T-helper 2 cell treated with Interferon-gamma antibody and Interleukin-4, amounts not matched to agents 5 μg/mL and 100 μg/mL, for 36 hours (primary cell): Measurements from ENCODE around the gene TEDC1.

Source experiments
- DNase-seq: peaks from one replicate; pipeline ENCODE4 v3.0.0; 2021; ENCODE audit warnings: low spot score
- H3K27ac Mint-ChIP-seq: one replicate; pipeline ENCODE4 v1.8.0; 2021; ENCODE audit warnings: mild to moderate bottlenecking, mixed read lengths
- H3K27me3 Mint-ChIP-seq: one replicate; pipeline ENCODE4 v1.8.0; 2021; ENCODE audit warnings: low read depth, mixed read lengths
- H3K36me3 Mint-ChIP-seq: one replicate; pipeline ENCODE4 v1.8.0; 2021; ENCODE audit warnings: low read depth, mixed read lengths
- H3K4me1 Mint-ChIP-seq: one replicate; pipeline ENCODE4 v1.8.0; 2021; ENCODE audit warnings: low read depth, mixed read lengths
- H3K4me3 Mint-ChIP-seq: one replicate; pipeline ENCODE4 v1.8.0; 2022; ENCODE audit warnings: mild to moderate bottlenecking, moderate library complexity, mixed read lengths
- H3K9me3 Mint-ChIP-seq: one replicate; pipeline ENCODE4 v1.8.0; 2021; ENCODE audit warnings: mixed read lengths

TEDC1 gene

GRCh38 chr14:105467249-105467941 lies 23.7 kb upstream of the TEDC1 start:
- Mint-ChIP-seq H3K36me3 (peaks cover 1% of the 10 kb centered on the region), H3K27ac (no peak overlapping the region), H3K9me3 (no peaks in the 10 kb centered on the region), H3K4me1 (no peaks in the 10 kb centered on the region), H3K27me3 (no peaks in the 10 kb centered on the region), H3K4me3 (no peak overlapping the region)
- DNase-seq, result no peak

GRCh38 chr14:105467942-105468471 lies 23.0 kb upstream of the TEDC1 start:
- no peak overlapping the region for H3K4me3 Mint-ChIP-seq
- no peak for DNase-seq
- H3K36me3 Mint-ChIP-seq, result no peaks in the 10 kb centered on the region
- H3K27ac Mint-ChIP-seq, result no peak overlapping the region
- no peaks in the 10 kb centered on the region for H3K27me3 Mint-ChIP-seq
- H3K4me1 Mint-ChIP-seq, result no peaks in the 10 kb centered on the region
- no peaks in the 10 kb centered on the region for H3K9me3 Mint-ChIP-seq

GRCh38 chr14:105468621-105469241 lies 22.3 kb upstream of the TEDC1 start:
- Mint-ChIP-seq H3K36me3 (no peaks in the 10 kb centered on the region), H3K27me3 (no peaks in the 10 kb centered on the region), H3K4me3 (no peak overlapping the region), H3K27ac (no peak overlapping the region), H3K9me3 (no peaks in the 10 kb centered on the region), H3K4me1 (no peaks in the 10 kb centered on the region)
- DNase-seq, result no peak

DNA sequence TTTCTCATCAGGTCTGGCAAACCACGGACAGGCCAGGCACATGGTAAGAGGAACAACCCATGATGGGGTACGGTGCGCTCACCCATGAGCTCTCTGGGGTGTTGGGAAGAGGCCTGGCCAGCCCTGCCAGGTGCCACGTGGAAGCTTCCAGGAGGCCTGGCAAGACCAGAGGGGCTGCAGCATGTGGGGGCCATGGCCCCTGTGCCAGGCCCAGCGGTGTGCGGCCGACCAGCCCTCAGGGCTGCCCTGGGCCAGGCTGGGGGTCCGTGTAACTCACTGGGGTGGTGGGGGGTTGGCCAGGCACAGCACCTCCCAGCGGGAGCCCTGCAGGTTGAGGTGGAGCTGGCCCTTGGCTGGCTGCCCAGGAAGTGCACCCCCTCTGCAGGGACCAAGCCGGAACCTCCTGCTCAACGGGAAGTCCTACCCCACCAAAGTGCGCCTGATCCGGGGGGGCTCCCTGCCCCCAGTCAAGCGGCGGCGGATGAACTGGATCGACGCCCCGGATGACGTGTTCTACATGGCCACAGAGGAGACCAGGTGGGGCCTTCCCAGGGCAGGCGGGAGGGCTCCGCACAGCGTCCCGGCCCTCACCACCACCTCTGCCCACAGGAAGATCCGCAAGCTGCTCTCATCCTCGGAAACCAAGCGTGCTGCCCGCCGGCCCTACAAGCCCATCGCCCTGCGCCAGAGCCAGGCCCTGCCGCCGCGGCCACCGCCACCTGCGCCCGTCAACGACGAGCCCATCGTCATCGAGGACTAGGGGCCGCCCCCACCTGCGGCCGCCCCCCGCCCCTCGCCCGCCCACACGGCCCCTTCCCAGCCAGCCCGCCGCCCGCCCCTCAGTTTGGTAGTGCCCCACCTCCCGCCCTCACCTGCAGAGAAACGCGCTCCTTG lies 21.3 kb upstream of the TEDC1 start:
- H3K4me3 Mint-ChIP-seq, result no peak overlapping the region
- no peak overlapping the region for H3K27ac Mint-ChIP-seq
- no peaks in the 10 kb centered on the region for H3K4me1 Mint-ChIP-seq
- no peaks in the 10 kb centered on the region for H3K9me3 Mint-ChIP-seq
- no peaks in the 10 kb centered on the region for H3K27me3 Mint-ChIP-seq
- no peaks in the 10 kb centered on the region for H3K36me3 Mint-ChIP-seq
- DNase-seq, result no peak

- no peaks in the 10 kb centered on the region for H3K4me1 Mint-ChIP-seq
- H3K27ac Mint-ChIP-seq, result no peak overlapping the region
- no peaks in the 10 kb centered on the region for H3K9me3 Mint-ChIP-seq
- no peak overlapping the region for H3K4me3 Mint-ChIP-seq
- peaks cover 4% of the 10 kb centered on the region for H3K27me3 Mint-ChIP-seq
- H3K36me3 Mint-ChIP-seq, result no peaks in the 10 kb centered on the region
- no peak for DNase-seq
These were observed 20.4 kb upstream of the TEDC1 start for GRCh38 chr14:105470350-105471296.

DNA sequence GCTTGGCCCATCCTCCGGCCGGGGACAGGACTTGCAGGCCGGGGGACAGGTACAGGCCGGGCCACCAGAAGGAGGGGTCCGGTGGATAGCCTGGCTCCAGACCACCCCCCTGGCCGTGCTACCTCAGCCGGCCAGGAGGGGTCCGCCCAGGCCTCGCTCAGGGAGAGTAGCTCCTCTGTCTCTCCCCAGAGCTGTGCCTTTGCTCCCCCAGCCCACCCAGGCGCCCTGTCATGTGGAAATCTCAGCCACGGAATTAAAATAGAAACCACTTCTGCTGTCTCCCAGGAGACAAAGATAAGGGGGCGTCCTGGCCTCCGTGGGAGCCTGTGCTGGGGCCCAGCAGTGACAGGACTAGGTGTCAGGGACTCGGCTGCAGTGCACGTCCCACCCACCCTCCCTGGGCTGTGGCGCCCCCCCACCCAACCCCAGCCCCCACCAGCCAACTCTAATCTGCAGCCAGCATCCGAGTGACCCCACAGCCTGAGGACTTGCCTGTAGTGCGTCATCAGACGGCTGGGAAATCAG lies 19.7 kb upstream of the TEDC1 start:
- no peak overlapping the region for H3K4me3 Mint-ChIP-seq
- H3K27me3 Mint-ChIP-seq, result peaks cover 11% of the 10 kb centered on the region
- H3K36me3 Mint-ChIP-seq, result no peaks in the 10 kb centered on the region
- H3K27ac Mint-ChIP-seq, result no peak overlapping the region
- no peak for DNase-seq
- no peaks in the 10 kb centered on the region for H3K4me1 Mint-ChIP-seq
- H3K9me3 Mint-ChIP-seq, result no peaks in the 10 kb centered on the region

- Mint-ChIP-seq H3K36me3 (no peaks in the 10 kb centered on the region), H3K9me3 (no peaks in the 10 kb centered on the region), H3K27ac (no peak overlapping the region), H3K27me3 (peaks cover 14% of the 10 kb centered on the region), H3K4me3 (no peak overlapping the region), H3K4me1 (no peaks in the 10 kb centered on the region)
- DNase-seq, result no peak
These were observed 19.1 kb upstream of the TEDC1 start for GRCh38 chr14:105471823-105472485.

- peaks cover 2% of the 10 kb centered on the region for H3K4me1 Mint-ChIP-seq
- no peaks in the 10 kb centered on the region for H3K9me3 Mint-ChIP-seq
- no peaks in the 10 kb centered on the region for H3K36me3 Mint-ChIP-seq
- DNase-seq, result no peak
- peaks cover 19% of the 10 kb centered on the region for H3K27me3 Mint-ChIP-seq
- no peak overlapping the region for H3K27ac Mint-ChIP-seq
- no peak overlapping the region for H3K4me3 Mint-ChIP-seq
These were observed 18.5 kb upstream of the TEDC1 start for GRCh38 chr14:105472486-105472991.

- Mint-ChIP-seq H3K36me3 (no peaks in the 10 kb centered on the region), H3K4me1 (peaks cover 2% of the 10 kb centered on the region), H3K4me3 (peak overlapping the region; percentile 75), H3K27ac (no peak overlapping the region), H3K27me3 (peaks cover 22% of the 10 kb centered on the region), H3K9me3 (no peaks in the 10 kb centered on the region)
- DNase-seq, result no peak
These were observed 17.9 kb upstream of the TEDC1 start for GRCh38 chr14:105473033-105473676.

- H3K4me3 Mint-ChIP-seq, result peak overlapping the region; percentile 75
- peak; percentile 36 for DNase-seq
- H3K27ac Mint-ChIP-seq, result no peak overlapping the region
- H3K27me3 Mint-ChIP-seq, result peaks cover 22% of the 10 kb centered on the region
- peaks cover 2% of the 10 kb centered on the region for H3K4me1 Mint-ChIP-seq
- no peaks in the 10 kb centered on the region for H3K9me3 Mint-ChIP-seq
- H3K36me3 Mint-ChIP-seq, result no peaks in the 10 kb centered on the region
These were observed 17.2 kb upstream of the TEDC1 start for GRCh38 chr14:105473677-105474482.

- Mint-ChIP-seq H3K27me3 (peaks cover 27% of the 10 kb centered on the region), H3K27ac (no peak within 1 kb of the TSS), H3K9me3 (no peaks in the 10 kb centered on the region), H3K4me3 (peak within 1 kb of the TSS; percentile 75), H3K36me3 (no peaks in the 10 kb centered on the region), H3K4me1 (peaks cover 2% of the 10 kb centered on the region)
- peak; percentile 49 for DNase-seq
These were observed 16.4 kb upstream of the TEDC1 start, which contains the start of gene CRIP2 for GRCh38 chr14:105474483-105475268. TSS of gene CRIP2 (plus strand) at chr14:105474821. CDS start at chr14:105474863, 42 bp downstream.
